Measurements from ENCODE around the gene TOR2A.

TOR2A gene

DNA sequence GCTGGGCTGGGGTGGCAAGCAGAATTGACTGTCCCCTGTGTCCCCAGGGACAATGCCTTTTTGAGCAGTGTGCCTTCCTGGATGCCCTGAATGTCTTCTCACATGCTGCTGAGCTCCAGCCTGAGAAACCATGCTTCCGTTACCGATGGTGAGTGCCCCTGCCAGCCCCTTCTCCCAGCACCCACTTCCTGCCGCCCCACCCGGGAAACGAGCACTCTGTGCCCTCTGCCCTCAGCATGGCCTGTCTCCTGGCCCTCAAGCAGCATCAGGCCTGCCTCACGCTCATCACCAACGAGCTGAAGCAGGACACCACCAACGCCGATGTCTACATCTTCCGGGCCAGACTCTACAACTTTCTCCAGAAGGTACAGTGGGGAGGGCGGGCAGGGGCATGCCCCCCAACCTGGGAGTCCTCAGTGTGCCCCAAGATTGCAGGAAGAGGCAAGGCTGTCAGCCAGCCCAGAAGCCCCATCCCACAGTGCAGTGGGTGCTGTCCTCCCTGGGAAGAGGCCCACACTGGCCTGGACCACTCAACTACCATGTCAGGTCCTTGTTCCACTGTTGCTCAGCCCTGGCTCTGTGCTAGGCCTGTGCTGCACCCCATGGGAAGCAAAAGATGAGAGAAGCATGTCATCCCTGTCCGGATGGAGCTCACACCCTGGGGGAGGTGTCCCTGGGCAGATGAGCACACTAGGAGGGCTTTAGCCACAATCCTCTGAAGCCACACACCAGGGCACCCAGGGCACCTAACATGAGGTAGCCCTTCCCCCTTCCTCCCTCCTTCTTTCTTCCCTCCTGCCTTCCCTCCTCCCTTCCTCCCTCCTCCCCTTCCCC is 14.8 kb downstream of the TOR2A start:
- DNase-seq (ENCODE audit: low read depth in 2 of 2), result no peak

DNA sequence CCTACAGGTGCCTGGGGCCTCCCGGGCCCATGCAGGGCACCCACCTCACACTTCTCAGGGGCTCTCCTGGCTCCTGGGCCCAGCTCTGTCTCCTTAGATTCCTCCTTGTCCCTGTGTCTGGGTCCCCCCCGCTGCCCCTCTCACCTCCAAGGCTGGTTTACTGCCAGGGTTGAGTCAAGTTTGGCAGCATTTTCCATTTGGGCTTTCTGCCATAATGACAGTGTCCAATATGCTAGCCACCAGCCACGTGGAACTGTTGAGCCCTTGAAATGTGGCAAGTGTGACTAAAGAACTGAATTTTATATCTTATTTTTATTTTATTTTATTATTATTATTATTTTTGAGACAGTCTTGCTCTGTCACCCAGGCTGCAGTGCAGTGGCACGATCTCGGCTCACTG is 17.3 kb downstream of the TOR2A start:
- DNase-seq (ENCODE audit: low read depth in 2 of 2), result no peak

DNA sequence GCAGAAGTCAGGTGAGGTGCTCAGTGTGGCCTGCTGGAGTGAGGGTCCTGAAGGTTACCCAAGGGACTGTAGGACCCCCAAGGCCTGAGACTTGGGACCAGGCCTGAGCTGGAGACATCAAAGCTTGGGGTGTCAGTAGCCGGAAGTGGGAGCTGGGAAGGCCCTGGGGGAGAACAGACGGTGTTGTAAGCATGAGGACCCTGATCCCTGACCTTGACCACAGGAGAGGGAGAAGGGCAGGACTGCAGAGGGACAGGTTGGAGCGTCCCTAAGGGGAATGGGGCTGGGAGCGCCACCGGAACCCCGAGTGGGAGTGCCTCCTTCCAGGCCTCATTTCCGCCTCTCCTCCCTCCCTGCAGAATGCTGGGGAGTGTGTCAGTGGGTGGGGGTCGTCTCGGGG is 18.7 kb downstream of the TOR2A start:
- no peak for DNase-seq (ENCODE audit: low read depth in 2 of 2)

DNA sequence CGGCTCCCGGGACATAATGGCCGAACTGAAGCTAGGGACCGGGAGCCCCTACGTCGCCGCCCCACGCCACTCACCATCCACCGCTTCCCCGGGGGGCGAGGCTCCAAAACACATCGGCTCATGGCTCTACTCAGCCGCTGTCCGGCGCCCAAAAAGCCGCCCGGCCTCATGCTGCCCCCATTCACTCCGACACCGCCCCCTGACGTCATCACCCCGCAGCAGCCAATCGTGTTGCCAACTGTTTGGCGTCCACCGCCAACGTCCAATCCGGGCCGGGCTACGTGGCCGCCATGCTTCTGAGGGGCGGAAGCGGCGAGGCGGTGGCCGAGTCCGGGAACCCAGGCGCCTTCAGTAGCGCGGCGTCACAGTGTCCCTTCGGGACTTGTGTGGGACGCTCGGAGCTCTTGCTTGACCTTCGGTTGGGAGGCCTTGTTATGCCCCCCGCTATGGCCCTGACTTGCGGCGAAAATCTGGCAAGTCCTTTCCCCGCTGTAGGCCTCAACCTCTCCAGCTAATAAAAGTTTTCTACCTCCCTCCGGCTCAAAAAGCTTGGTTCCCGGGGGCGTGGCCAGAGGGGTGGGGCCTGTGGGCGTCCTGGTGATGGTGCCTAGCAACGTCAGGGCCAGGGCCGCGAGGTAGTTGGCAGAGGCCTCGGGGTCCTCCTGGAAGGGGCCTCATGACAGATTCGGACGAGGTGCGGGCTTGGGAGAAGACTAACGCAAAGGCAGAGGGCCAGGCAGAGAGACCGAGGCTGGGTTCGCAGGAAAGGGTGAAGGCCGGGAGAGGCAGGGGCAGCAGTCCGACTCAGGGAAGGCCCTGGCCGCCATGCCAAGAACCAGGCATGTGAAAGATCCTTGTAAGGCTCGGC is 19.4 kb downstream of the TOR2A start, which contains the start of the genes PTRH1 and TTC16:
Gene PTRH1, minus strand, starts transcription at position 194 of the 868 bp plus-strand sequence. Its CDS starts 24 bp downstream, at position 170.
Gene TTC16, plus strand, starts transcription at position 610 of the 868 bp plus-strand sequence. Its CDS starts 67 bp downstream, at position 677.
- DNase-seq (ENCODE audit: low read depth in 2 of 2), result peak; percentile 92 to 98

DNA sequence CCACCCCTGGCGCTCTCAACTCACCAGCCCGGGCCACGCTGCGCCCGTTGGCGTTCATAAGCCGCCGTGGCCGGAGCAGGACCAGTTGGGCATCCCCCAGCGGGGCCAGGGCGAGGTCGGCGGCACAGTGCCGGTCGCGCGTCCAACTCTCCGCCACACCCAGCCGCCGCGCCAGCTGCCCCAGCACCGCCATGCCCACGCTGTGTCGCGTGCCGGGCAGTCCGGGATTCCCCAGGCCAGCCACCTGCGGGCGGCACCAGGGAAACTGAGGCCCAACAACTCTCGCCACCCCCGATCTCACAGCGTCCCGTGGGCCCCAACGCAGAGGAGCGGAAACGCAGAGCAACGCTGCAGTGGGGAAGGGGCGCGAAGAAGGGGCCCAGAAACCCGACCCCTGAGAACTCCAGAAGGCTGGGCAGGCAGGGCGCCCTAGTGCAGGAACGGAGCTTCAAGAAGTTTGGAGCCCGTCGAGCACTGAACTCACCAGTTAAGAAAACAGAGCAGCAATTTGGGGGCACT is 20.1 kb downstream of the TOR2A start:
- DNase-seq (ENCODE audit: low read depth in 2 of 2), result peak in 1 of 2 donors; percentile 8

DNA sequence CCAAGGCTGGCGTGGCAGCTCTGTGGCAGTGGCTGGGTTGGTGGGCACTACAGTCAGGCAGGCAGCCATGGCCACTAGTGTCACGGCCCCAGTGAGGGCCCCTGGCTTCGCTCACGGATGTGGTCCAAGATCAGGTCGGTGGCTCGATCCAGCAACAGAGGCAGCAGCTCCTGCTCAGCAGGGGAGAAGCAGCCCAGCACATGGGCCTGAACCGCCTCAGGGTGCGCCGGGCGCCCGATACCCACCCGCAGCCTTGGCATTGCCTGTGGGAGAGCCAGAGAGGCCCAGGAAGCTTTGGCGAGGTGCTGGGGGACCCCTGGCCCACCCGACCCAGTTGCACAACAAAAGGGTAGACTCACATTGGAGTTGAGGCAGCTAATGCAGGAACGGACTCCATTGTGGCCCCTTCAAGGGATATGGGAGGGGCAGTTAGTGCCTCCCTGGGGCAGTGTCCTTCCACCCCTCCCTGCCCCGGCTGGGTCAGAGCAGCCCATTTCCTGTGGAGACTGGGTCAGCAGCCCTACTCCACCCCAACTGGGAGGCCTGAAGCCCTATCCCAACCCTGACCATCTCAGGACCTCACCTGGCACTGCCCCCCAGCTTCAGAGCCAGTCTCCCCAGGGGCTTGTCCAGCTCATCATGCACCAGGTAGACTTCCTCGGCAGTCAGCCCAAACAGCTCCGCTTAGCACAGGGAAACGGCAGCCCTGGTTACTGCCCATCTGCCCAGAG is 20.9 kb downstream of the TOR2A start:
- no peak for DNase-seq (ENCODE audit: low read depth in 2 of 2)

DNA sequence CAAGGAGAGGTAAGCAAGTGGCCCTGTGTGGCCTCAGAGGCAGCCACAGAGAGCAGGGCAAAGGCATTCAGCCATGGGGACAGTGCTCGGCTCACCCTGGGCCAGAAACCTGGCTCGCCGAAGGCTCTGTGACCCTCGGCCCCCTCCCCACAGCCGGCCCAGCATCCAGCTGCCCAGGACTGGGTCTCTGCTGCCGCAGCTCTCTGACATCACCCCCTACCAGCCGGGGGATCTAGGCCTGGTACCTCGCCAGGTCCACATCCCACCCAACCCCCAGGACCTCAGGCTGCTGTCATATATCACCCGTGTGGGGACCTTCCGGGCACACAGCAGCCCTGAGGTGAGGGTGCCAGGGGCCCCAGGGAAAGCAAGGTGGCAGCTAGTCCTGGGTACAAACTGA is 22.2 kb downstream of the TOR2A start:
- no peak for DNase-seq (ENCODE audit: low read depth in 2 of 2)

DNA sequence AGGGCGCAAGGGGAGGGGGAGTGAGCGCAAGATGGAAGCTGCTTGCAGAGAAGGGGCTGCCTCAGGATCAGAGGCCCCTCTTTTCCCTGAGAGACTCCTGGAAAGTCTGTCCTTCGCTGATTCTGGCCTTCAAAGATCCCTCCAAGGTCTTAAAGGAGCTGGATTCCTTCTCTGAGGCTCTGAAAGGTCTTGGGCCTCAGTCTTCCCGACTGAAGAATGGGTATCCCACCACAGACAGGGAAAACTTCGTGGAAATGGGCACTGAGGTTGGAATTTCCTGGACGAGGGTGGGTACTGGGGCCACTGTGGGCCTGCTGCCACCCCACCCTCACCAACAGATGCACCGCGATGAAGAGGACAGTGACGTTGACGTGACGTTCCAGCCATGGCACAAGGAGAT is 22.7 kb downstream of the TOR2A start:
- no peak for DNase-seq (ENCODE audit: low read depth in 2 of 2)

DNA sequence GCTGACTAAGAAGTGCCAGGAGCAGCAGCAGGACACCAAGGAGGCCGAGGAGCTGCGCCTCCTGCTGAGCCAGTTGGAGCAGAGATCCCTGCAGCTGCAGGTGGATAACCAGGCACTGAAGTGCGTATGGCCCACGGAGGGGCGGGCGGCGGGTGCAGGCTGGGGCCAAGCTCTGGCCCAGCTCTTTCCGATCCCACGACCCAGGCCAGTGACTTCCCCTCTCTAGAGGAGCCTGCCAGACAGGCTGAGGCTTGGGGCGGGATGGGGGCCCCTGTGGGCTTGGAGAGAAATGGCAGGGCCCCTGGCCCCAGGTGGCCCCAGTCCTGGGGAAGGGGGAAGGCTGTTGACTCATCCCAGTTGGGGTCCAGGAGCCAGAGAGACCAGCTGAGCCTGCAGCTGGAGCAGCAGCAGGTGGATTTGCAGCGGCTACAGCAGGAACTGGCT is 23.2 kb downstream of the TOR2A start:
- DNase-seq (ENCODE audit: low read depth in 2 of 2), result no peak

DNA sequence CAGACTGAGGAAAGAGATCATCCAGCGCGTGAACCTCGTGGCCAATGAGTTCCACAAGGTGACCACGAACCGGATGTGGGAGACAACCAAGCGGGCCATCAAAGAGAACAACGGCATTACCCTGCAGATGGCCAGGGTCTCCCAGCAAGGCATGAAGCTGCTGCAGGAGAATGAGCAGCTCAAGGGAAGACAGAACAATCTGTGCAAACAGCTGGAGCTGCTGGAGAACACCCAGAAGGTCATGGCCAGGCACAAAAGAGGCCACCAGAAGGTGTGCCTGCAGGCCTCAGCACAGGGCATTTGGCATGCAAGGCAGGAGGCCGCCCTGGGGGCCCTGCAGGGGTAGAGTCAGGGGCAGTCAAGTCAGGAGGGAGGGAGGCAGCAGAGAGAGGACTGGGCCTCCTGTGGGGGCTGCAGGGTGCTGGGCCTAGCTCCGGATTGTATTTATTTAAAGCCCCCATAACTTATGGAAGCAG is 23.8 kb downstream of the TOR2A start:
- no peak for DNase-seq (ENCODE audit: low read depth in 2 of 2)

DNA sequence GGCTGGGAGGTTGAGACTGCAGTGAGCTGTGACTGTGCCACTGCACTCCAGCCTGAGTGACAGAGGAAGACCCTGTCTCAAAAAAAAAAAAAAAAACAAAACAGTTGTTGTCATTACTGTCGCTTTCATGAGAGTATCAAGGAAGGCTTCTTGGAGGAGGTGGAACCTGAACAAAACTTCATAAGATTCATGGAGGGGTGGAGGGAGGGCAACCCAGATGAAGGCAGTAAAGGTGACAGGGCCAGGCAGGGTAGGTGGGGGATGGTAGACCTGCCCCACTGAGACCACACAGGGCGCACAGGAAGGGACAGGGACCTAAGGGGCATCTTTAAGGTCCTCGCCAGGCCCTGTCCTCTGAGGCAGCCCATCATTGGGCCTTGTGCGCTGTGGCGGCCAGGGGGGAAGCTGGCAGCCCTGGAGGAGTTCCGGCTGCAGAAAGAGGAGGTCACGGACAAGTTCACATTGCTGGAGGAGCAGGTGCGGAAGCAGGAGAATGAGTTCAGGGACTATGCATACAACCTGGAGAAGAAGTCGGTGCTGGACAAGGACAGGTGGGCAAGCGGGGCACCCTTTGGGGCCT is 24.8 kb downstream of the TOR2A start:
- no peak for DNase-seq (ENCODE audit: low read depth in 2 of 2)

DNA sequence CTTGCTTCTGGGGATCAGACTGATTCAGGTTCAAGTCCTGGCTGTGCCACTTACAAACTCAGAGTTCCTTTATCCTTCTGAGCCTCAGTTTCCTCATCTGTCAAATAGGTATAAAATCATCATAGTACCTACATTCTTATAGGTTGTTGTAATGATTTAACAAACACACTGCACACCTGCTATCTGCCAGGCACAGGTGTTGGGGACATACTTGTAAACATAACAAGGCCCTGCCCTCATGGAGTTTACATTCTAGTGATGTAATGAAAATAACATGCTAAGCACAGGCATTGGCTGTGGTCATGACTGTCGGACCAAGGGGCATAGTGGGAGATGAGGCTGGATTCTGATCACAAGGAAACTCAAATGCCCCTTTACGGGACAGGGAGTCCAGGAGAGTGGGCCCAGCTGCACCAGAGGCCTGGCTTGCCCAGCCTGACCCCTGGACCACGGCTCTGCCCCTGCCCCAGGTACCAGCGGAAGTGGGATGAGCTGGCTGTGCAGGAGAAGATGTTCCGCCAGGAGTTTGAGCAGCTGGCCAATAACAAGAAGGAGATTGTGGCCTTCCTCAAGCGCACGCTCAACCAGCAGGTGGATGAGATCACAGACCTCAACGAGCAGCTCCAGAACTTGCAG is 26.0 kb downstream of the TOR2A start:
- no peak for DNase-seq (ENCODE audit: low read depth in 2 of 2)

DNA sequence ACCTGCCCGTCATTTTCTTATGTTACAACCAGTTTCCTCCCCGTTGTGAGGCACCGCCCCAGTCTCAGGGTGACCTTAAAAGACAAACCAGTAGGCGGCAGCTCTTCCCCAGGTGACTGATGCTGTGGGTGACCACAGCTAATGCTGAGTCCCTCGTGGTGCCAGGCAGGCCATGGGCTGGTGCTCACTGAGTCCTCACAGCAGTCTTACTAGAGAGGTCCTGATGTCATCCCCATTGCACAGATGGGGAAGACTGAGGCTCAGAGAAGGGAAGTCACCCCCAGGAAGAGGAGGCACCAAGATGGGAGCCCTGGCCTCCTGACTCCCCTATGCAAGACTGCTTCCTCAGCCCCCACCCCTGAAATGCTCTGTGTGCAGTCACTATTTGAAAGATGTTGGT is 27.3 kb downstream of the TOR2A start:
- DNase-seq (ENCODE audit: low read depth in 2 of 2), result peak in 1 of 2 donors; percentile 15

DNA sequence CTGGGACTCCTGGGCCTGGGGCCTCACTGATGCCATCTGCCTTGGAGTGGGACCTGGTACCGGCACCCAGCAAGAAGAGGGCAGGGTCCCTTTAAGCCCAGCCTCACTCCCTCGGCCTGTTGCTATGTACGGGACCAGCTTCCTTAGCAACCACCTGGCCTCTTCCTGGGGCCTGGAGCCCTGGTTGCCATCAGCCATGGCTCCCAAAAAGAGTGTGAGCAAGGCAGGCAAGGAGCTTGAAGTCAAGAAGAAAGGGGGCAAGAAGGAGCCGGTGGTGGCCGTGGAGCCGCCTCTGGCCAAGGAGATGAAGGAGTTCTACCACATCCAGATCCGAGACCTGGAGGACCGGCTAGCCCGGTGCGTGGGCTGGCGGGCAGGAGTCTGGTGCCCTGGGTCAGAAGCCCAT is 28.3 kb downstream of the TOR2A start, which contains the start of gene CFAP157:
Gene CFAP157, plus strand, starts transcription at position 153 of the 406 bp plus-strand sequence. Its CDS starts 44 bp downstream, at position 197.
- DNase-seq (ENCODE audit: low read depth in 2 of 2), result no peak

DNA sequence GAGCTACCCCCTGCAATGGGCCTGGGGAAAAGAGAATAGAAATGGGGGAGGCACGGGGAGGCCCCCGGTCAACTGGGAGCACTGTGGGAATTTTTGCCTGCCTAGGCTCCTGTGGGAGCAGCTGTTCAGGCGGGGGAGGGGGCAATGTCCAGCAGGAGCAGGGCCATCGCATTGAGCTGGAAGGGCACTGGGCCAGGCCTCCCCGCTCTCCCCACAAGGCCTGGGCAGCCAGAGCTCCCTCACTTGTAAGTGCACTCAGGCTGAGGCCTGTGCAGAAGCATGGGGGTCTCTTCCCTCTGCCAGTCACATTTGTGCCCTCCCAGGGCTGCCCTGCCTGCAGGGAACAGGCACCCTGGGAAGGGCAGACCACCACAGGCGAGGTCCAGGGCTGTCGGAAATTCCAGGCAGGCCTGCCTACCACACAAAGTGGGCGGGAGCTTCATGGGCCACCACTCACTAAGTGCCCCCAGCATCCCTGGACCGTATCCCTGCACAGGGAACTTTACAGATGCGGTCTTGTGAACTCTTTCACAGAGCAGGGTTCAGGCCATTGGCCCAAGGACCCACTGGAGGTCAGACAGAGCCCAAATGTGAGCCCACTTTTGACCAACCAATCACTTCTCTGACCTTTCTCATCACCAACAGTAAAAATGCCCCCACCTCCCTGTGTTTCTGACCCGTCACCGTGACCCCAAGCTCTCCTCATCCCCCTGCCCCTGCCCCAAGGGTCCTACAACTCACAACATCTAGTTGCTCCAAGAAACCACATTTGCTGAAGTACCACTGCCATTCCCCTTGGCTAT is 29.3 kb downstream of the TOR2A start:
- no peak for DNase-seq (ENCODE audit: low read depth in 2 of 2)

DNA sequence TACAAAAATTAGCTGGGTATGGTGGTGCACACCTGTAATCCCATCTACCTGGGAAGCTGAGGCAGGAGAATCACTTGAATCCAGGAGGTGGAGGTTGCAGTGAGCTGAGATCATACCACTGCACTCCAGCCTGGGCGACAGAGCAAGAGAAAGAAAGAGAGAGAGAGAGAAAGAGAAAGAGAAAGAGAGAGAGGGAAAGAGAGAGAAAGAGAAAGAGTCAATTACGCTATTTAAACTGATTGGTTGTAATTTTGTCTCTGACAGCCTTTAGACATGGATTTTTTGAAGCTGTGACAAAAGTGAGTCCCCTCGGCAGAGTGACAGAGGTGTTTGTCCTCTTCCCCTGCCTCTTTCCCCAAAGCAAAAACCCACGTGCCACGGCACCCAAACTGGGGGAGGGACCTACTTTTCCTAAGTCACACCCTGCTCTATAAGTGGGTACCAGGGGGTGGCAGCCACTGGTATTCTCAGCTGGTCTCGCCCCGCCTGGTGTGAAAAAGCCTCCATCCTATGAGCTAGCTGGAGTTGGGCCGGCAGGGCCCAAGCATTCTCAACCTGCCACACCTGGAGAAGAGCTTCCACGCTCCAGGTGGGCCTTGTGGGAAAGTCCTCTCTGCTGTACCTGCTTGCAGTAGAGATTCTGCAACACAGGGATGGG is 31.7 kb downstream of the TOR2A start:
- DNase-seq (ENCODE audit: low read depth in 2 of 2), result no peak

DNA sequence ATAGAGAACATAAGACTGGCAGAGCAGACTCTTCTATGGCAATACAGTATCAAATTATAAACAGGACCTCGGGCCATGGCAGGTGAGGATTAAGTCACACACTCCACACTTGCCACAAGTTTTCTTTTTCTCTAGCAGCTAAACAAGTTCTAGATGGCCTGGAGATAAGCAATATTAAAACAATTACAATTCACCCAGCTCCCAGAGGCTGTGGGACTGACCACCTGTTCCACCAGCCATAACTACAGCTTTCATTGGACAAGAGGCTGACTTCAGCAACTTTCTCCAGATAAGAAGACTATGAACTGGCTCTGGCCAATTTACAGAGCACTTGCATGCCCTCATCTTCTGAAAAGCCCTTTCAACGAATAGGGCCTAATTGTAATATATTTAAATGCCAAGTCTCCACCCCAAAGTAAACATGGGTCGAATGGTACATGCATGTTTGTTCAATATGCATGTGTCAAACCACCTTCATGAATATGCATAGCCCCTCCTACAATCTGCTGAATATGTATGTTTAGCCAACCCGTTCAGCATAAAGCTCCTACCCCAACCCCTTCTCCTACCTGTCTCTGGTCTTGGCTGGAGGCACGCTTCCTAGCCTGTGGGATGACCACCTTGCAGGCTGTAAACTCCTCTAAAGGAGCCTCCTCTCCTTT is 34.4 kb downstream of the TOR2A start:
- no peak for DNase-seq (ENCODE audit: low read depth in 2 of 2)

DNA sequence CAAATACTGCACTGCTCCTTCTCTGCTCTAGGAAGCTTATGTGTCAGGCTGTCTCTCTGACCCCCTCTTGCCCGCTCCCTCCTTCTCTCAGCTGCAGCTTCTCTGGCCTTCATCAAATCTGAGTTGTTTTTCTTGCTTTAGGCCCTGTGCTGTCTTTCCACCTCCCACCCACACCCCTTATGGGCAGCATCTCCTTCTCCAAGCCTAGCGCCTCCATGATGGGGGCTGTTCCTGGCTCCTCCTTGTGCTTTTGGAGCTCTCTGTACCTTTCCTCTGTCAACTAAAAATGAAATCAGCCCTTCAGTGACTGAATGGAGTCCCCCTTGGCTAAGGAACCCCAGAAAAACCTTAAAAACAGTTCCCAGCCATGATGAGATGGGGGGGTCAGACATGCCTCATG is 35.0 kb downstream of the TOR2A start:
- no peak for DNase-seq (ENCODE audit: low read depth in 2 of 2)

All from stimulated activated CD4-positive, alpha-beta T cell treated with anti-CD3 and anti-CD28 coated beads, Interleukin-15, amount 100 ng/mL, for 48 hours (primary cell).